Adrenal gland (tissue), 12 donors: ENCODE results near the gene ODAM. TPM values are rescaled to one million over a fixed set of nuclear protein-coding genes. Genes with fewer than 3 reads are reported as not detected.
"Not testable (repeated sequence)": the region's sequence is repeated elsewhere in the genome, so short reads cannot be mapped to it uniquely, and the experiment has no call there.

Experiments
- DNase-seq, 7 donors: peaks; one replicate each; pipeline ENCODE4 v3.0.0-alpha.2; 2019 to 2020
- H3K27ac ChIP-seq, 5 donors: fragments of 200-600 bp; sonication (generic) in 4 of 5; 1 replicate in 3 of 5; 2 replicates in 2 of 5; pipeline versions ENCODE4 v1.5.1 to v1.8.0; 2016 to 2020; ENCODE audit warnings: mild to moderate bottlenecking in 1 of 5
- H3K27me3 ChIP-seq: fragments of 200-600 bp; 2 replicates; pipeline ENCODE4 v1.8.0; 2021
- H3K36me3 ChIP-seq, 2 donors: fragments of 200-600 bp; replicated peaks in 1 of 2; 1 replicate in 1 of 2; 2 replicates in 1 of 2; pipeline versions ENCODE4 v1.5.1 to v1.8.0; 2018 to 2022
- H3K4me1 ChIP-seq, 2 donors: fragments of 200-600 bp; replicated peaks in 1 of 2; 1 replicate in 1 of 2; 2 replicates in 1 of 2; pipeline versions ENCODE4 v1.5.1 to v1.8.0; 2018 to 2021
- H3K4me3 ChIP-seq, 4 donors: fragments of 200-600 bp; sonication (generic) in 3 of 4; one replicate each; pipeline ENCODE4 v1.5.1; 2016 to 2018
- H3K9me3 ChIP-seq, 3 donors: fragments of 200-600 bp; sonication (generic) in 1 of 3; replicated peaks in 1 of 3; 1 replicate in 2 of 3; 2 replicates in 1 of 3; pipeline versions ENCODE4 v1.5.1 to v1.8.0; 2016 to 2021
- POLR2A ChIP-seq, 2 donors: fragments of 450-650 bp; IDR thresholded peaks; one replicate each; pipeline ENCODE4 v1.6.1; 2017; ENCODE audit warnings: antibody characterized with exemption in 2 of 2, mild to moderate bottlenecking in 2 of 2, moderate library complexity in 1 of 2
- WGBS, 4 donors: extraction: QIAGEN DNeasy Blood & Tissue Kit in 2 of 4; methylation state at CpG; one replicate each; pipeline versions ENCODE4 v1.1.5 to v1.1.7; 2013 to 2017; 5-methylcytosine and 5-hydroxymethylcytosine counted together
- intact Hi-C, 2 donors: fragments of 100-400 bp; cut with DNase I; formaldehyde crosslinking; loops; one replicate each; pipeline versions ENCODE4 v1.14.1 to v1.15.0; 2022 to 2023
- polyA plus RNA-seq, 3 donors: library from polyadenylated mRNA; stranded (reverse); fragments of 200-250 nt in 2 of 3; fragments of 350-450 nt in 1 of 3; fragmentation: Illumina TruSeq in 1 of 3; extraction: RNeasy Lipid Tissue Mini Kit (QIAGEN cat#74804) in 1 of 3; gene quantifications; one replicate each; pipeline ENCODE4 v1.2.3, GENCODE V29; 2013 to 2014
- total RNA-seq, 9 donors: library from RNA; depleted of rRNA in 4 of 9; stranded (reverse); fragments of >200 nt in 4 of 9; fragments of 120-200 nt in 1 of 9; fragmentation: NEBNext Ultra II Directional in 1 of 9; extraction: Animal tissue kit (Norgen Biotek cat#: 25700) in 1 of 9; gene quantifications; one replicate each; pipeline versions ENCODE4 v1.1.0 to v1.2.4, GENCODE V29; 2013 to 2023
- TF ChIP-seq, protein P1 (sequence below), 6 experiments: fragments of 450-650 bp in 4 of 6; fragments of 200-600 bp in 2 of 6; sonication (generic) in 1 of 6; IDR thresholded peaks; 1 replicate in 5 of 6; 2 replicates in 1 of 6; pipeline versions ENCODE4 v1.5.1 to v1.8.0; 2016 to 2021; ENCODE audit warnings: antibody characterized with exemption in 6 of 6, mild to moderate bottlenecking in 2 of 6, moderate library complexity in 1 of 6
- donor health status: healthy with polysubstance abuse.
- donor health status: Bipolar disorder and iron deficiency.
- donor health status: DM: yes; HTN: yes; CAD: no.
- donor health status: DM: no; HTN: no; CAD: no.
- donor health status: DM: no; HTN: no; CAD: no.
- donor health status: DM: yes; HTN: yes; CAD: no.

ODAM gene
- total and polyA plus RNA-seq, 12 donors = 0.17 to 2.9 (median 0.48) TPM; not detected in 4

DNA sequence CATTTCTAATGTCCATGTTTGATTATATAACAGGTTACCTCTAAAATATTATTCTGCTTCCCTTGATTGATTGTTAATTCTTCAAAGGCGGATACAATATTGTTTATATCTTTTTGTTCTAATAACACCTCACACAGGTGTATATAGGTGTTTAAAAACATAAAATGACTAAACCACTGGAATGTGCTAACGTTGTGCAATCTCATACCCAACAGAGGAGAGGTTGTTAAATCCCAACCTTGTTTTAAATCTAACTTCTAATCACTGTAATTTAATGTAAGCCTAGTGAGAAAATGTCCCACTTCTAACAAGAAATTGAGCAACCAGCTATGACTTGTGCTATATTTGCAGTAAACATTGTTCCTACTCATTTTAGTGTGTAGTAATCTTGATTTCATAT is 1.3 kb downstream of the ODAM start:
- Histone ChIP-seq H3K27ac (no peak overlapping the region), H3K4me3 (no peak overlapping the region), H3K36me3 (no peaks in the 10 kb centered on the region), H3K9me3 (no peaks in the 10 kb centered on the region), H3K4me1 (no peaks in the 10 kb centered on the region), H3K27me3 (no peaks in the 10 kb centered on the region)
- TF ChIP-seq, protein P1, sequence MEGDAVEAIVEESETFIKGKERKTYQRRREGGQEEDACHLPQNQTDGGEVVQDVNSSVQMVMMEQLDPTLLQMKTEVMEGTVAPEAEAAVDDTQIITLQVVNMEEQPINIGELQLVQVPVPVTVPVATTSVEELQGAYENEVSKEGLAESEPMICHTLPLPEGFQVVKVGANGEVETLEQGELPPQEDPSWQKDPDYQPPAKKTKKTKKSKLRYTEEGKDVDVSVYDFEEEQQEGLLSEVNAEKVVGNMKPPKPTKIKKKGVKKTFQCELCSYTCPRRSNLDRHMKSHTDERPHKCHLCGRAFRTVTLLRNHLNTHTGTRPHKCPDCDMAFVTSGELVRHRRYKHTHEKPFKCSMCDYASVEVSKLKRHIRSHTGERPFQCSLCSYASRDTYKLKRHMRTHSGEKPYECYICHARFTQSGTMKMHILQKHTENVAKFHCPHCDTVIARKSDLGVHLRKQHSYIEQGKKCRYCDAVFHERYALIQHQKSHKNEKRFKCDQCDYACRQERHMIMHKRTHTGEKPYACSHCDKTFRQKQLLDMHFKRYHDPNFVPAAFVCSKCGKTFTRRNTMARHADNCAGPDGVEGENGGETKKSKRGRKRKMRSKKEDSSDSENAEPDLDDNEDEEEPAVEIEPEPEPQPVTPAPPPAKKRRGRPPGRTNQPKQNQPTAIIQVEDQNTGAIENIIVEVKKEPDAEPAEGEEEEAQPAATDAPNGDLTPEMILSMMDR (IDR thresholded peaks at IDR 0.05) = no peak
- no peak for TF ChIP-seq POLR2A (IDR thresholded peaks at IDR 0.05)
- 68 to 80% (median 77%) methylated on average over 2 of the region's 2 CpGs for WGBS, 4 donors
- intact Hi-C loops = no loop called here
- no peak for DNase-seq

DNA sequence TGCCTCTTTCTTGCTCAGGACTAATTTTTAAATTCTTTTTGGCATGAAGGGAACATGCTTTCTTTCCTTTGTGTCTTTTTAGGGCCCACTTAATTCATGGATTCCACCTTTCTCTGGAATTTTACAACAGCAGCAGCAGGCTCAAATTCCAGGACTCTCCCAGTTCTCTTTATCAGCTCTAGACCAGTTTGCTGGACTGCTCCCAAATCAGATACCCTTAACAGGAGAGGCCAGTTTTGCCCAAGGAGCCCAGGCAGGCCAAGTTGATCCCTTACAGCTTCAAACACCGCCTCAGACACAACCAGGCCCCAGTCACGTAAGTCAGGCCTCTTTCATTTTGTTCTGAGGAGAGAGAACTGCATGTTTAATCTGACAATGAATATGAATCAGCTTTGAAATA is 2.3 kb downstream of the ODAM start:
- 59 to 82% (median 76%) methylated on average over 2 of the region's 2 CpGs for WGBS, 4 donors
- Histone ChIP-seq H3K36me3 (no peaks in the 10 kb centered on the region), H3K4me1 (no peaks in the 10 kb centered on the region), H3K4me3 (no peak overlapping the region), H3K27me3 (no peaks in the 10 kb centered on the region), H3K27ac (no peak overlapping the region), H3K9me3 (no peaks in the 10 kb centered on the region)
- intact Hi-C loops = no loop called here
- peak in 2 of 7 donors; percentile 11 to 15 for DNase-seq
- TF ChIP-seq, protein P1 (IDR thresholded peaks at IDR 0.05) = no peak
- TF ChIP-seq POLR2A (IDR thresholded peaks at IDR 0.05) = no peak

DNA sequence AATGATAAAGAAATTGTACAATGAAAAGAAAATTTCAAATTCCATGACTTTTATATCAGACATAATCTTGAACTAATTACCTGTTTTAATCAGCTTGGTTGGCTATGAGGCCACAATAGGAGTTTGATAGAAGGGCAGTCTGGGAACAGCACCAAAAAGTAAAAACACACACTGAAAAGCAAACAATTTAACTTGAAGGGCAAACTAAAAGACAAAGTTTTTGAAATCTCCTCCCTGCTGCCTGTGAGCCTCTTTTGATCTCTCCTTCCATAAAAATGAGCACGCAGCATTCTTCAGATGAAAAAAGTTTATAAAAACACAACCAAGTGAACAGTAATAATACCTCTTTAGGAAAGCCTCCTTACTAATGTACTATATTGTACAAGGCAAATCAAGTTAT is 8.1 kb downstream of the ODAM start:
- WGBS, 4 donors = 57 to 68% (median 60%) methylated on average over 1 of the region's 1 CpG
- no peak for TF ChIP-seq POLR2A (IDR thresholded peaks at IDR 0.05)
- TF ChIP-seq, protein P1 (IDR thresholded peaks at IDR 0.05) = no peak
- Histone ChIP-seq H3K27me3 (no peaks in the 10 kb centered on the region), H3K9me3 (no peaks in the 10 kb centered on the region), H3K4me3 (no peak overlapping the region), H3K36me3 (no peaks in the 10 kb centered on the region), H3K4me1 (no peaks in the 10 kb centered on the region), H3K27ac (no peak overlapping the region)
- intact Hi-C loops = no loop called here
- no peak for DNase-seq

DNA sequence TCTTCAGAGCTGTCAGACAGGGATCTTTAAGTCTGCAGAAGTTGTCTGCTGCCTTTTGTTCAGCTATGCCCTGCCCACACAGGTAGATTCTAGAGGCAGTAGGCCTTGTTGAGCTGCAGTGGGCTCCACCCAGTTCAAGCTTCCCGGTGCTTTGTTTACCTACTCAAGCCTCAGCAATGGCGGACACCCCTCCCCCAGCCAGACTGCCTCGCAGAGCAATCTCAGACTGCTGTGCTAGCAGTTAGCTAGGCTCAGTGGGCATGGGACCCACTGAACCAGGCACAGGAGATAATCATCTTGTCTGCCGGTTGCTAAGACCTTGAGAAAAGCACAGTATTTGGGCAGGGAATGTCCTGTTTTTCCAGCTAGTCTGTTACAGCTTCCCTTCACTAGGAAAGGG is 17.2 kb downstream of the ODAM start:
- DNase-seq, H3K36me3 ChIP-seq, intact Hi-C loops, H3K4me1 ChIP-seq, H3K9me3 ChIP-seq, H3K27ac ChIP-seq, H3K27me3 ChIP-seq, H3K4me3 ChIP-seq: not testable (repeated sequence)
- 62 to 71% (median 67%) methylated on average over 1 to 4 of the region's 4 CpGs for WGBS, 4 donors

DNA sequence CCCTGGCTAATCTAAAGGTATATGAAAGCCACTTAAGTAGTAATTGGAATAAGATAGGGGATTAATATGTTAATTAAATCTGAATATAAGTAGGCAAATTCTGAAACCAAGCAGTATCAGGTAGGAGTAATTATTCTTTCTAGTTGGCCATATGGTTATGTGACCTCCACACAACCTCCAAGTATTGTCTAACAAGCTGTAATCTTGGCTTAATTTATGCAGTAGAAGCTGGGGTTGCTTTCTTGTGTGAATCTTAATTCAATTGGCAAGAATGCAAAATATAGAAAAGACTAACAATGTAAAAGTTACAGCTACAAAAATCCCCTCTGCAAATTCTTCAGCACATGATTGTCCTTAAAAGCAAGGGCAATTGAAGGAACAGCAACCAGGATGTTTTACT is 20.6 kb downstream of the ODAM start:
- H3K9me3 ChIP-seq, H3K36me3 ChIP-seq, H3K4me3 ChIP-seq, H3K4me1 ChIP-seq, H3K27me3 ChIP-seq, intact Hi-C loops, H3K27ac ChIP-seq, DNase-seq: not testable (repeated sequence)

DNA sequence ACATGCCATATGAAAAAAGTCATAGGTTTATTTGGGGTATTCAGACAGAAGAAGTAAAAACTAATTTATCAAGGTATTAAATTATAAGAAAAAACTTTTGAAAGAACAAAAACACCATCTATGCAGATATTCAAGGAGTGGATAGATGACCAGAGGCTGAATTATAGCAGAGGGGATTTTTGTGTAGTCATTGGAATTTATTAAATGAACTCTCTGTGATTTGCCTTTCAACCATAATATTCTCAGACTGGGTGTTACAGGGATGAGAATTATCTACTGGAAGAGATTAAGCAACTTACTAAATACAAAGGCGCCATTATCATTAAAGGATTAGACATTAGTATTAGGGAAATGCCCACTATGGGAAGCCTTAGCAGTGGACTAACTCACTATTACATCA is 21.0 kb downstream of the ODAM start:
- H3K27me3 ChIP-seq, H3K27ac ChIP-seq, H3K4me3 ChIP-seq, intact Hi-C loops, DNase-seq, H3K9me3 ChIP-seq, H3K4me1 ChIP-seq, H3K36me3 ChIP-seq: not testable (repeated sequence)
- 88 to 92% (median 91%) methylated on average over 1 of the region's 1 CpG for WGBS, 4 donors

DNA sequence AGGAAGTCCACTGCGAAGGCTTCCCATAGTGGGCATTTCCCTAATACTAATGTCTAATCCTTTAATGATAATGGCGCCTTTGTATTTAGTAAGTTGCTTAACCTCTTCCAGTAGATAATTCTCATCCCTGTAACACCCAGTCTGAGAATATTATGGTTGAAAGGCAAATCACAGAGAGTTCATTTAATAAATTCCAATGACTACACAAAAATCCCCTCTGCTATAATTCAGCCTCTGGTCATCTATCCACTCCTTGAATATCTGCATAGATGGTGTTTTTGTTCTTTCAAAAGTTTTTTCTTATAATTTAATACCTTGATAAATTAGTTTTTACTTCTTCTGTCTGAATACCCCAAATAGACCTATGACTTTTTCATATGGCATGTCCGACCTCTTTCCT is 25.9 kb downstream of the ODAM start:
- 85 to 91% (median 90%) methylated on average over 3 of the region's 3 CpGs for WGBS, 4 donors
- DNase-seq, H3K4me3 ChIP-seq, H3K9me3 ChIP-seq, intact Hi-C loops, H3K4me1 ChIP-seq, H3K27me3 ChIP-seq, H3K27ac ChIP-seq, H3K36me3 ChIP-seq: not testable (repeated sequence)

DNA sequence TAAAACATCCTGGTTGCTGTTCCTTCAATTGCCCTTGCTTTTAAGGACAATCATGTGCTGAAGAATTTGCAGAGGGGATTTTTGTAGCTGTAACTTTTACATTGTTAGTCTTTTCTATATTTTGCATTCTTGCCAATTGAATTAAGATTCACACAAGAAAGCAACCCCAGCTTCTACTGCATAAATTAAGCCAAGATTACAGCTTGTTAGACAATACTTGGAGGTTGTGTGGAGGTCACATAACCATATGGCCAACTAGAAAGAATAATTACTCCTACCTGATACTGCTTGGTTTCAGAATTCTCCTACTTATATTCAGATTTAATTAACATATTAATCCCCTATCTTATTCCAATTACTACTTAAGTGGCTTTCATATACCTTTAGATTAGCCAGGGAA is 26.3 kb downstream of the ODAM start:
- H3K36me3 ChIP-seq, H3K27me3 ChIP-seq, H3K9me3 ChIP-seq, DNase-seq, H3K4me1 ChIP-seq, H3K27ac ChIP-seq, intact Hi-C loops, H3K4me3 ChIP-seq: not testable (repeated sequence)
